Measurements from ENCODE around the gene TAS2R39.

DNA sequence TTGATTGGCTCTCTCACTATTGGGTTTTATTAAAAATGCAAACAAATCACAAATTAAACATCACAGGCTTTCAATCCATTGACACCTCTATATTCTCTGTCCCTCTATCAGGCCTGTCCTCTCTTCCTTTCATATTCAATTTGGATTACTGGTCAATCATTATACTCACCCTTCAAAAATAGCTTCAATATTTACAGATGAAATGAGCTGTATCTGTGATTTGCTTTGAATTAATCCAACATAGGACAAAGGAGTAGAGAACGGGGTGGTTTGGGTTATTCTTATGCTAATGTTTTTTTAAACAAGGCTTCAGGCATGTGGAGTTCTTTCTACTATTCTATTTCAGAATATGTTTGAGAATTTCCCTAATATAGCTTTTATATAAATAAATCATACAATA, 2.3 kb downstream of the TAS2R39 start:
- TF ChIP-seq, protein P1, sequence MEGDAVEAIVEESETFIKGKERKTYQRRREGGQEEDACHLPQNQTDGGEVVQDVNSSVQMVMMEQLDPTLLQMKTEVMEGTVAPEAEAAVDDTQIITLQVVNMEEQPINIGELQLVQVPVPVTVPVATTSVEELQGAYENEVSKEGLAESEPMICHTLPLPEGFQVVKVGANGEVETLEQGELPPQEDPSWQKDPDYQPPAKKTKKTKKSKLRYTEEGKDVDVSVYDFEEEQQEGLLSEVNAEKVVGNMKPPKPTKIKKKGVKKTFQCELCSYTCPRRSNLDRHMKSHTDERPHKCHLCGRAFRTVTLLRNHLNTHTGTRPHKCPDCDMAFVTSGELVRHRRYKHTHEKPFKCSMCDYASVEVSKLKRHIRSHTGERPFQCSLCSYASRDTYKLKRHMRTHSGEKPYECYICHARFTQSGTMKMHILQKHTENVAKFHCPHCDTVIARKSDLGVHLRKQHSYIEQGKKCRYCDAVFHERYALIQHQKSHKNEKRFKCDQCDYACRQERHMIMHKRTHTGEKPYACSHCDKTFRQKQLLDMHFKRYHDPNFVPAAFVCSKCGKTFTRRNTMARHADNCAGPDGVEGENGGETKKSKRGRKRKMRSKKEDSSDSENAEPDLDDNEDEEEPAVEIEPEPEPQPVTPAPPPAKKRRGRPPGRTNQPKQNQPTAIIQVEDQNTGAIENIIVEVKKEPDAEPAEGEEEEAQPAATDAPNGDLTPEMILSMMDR (IDR thresholded peaks at IDR 0.05), result no peak
- TF ChIP-seq EP300 (IDR thresholded peaks at IDR 0.05) (no peak), POLR2A (IDR thresholded peaks at IDR 0.05) (no peak)

All from sigmoid colon (tissue), 4 donors.